H9 (cell line): Measurements from ENCODE around the gene PLEKHA8. TPM values are rescaled to one million over a fixed set of nuclear protein-coding genes. Genes with fewer than 3 reads are reported as not detected.

Experiments
- DNase-seq: peaks from one replicate; pipeline ENCODE4 v3.0.0-alpha.2; 2017
- H2AFZ ChIP-seq: one replicate; pipeline ENCODE4 v1.6.1; 2013; ENCODE audit warnings: mild to moderate bottlenecking, low read length, control low read depth, moderate library complexity
- H2AK5ac ChIP-seq: 2 replicates; pipeline ENCODE4 v1.6.1; 2013; ENCODE audit warnings: low read length, control low read depth, mixed read lengths; ENCODE audit not compliant: insufficient read length
- H2BK120ac ChIP-seq: one replicate; pipeline ENCODE4 v1.6.1; 2013; ENCODE audit warnings: low read depth, mild to moderate bottlenecking, low read length, control low read depth, inconsistent platforms; ENCODE audit not compliant: poor library complexity, severe bottlenecking
- H2BK12ac ChIP-seq: 2 replicates; pipeline ENCODE4 v1.6.1; 2013; ENCODE audit warnings: low read length, control low read depth, mixed read lengths, low read depth; ENCODE audit not compliant: insufficient read length
- H2BK15ac ChIP-seq: 2 replicates; pipeline ENCODE4 v1.6.1; 2013; ENCODE audit warnings: low read depth, low read length, control low read depth
- H2BK20ac ChIP-seq: one replicate; pipeline ENCODE4 v1.6.1; 2013; ENCODE audit warnings: low read depth, mild to moderate bottlenecking, low read length, control low read depth, inconsistent platforms; ENCODE audit not compliant: poor library complexity, severe bottlenecking
- H2BK5ac ChIP-seq: 2 replicates; pipeline ENCODE4 v1.6.1; 2013; ENCODE audit warnings: low read length, control low read depth, mixed read lengths; ENCODE audit not compliant: insufficient read length
- H3K14ac ChIP-seq: 2 replicates; pipeline ENCODE4 v1.6.1; 2013; ENCODE audit warnings: low read length, control low read depth; ENCODE audit not compliant: insufficient read depth
- H3K18ac ChIP-seq: 2 replicates; pipeline ENCODE4 v1.6.1; 2013; ENCODE audit warnings: low read depth, mild to moderate bottlenecking, mixed read lengths, low read length, control low read depth; ENCODE audit not compliant: insufficient read length
- H3K23ac ChIP-seq: 2 replicates; pipeline ENCODE4 v1.6.1; 2013; ENCODE audit warnings: low read length, control low read depth, mixed read lengths, low read depth; ENCODE audit not compliant: insufficient read length
- H3K23me2 ChIP-seq: 2 replicates; pipeline ENCODE4 v1.6.1; 2013; ENCODE audit warnings: low read depth, mild to moderate bottlenecking, mixed read lengths, low read length, control low read depth; ENCODE audit not compliant: insufficient read length, poor library complexity, severe bottlenecking
- H3K27ac ChIP-seq: 2 replicates; pipeline ENCODE4 v1.5.1; 2013; ENCODE audit warnings: low read length, control low read depth, mixed read lengths, low read depth; ENCODE audit not compliant: insufficient read length
- H3K27me3 ChIP-seq: 2 replicates; pipeline ENCODE4 v1.6.1; 2013; ENCODE audit warnings: low read length, control low read depth, inconsistent platforms; ENCODE audit not compliant: insufficient read depth
- H3K4ac ChIP-seq: 2 replicates; pipeline ENCODE4 v1.6.1; 2013; ENCODE audit warnings: low read depth, mild to moderate bottlenecking, control low read depth, inconsistent platforms, low read length, moderate library complexity
- H3K4me1 ChIP-seq: 2 replicates; pipeline ENCODE4 v1.6.1; 2013; ENCODE audit warnings: low read length, control low read depth, inconsistent platforms; ENCODE audit not compliant: insufficient read depth
- H3K4me2 ChIP-seq: 2 replicates; pipeline ENCODE4 v1.6.1; 2013; ENCODE audit warnings: low read length, control low read depth, mixed read lengths; ENCODE audit not compliant: insufficient read length, insufficient read depth
- H3K56ac ChIP-seq: 2 replicates; pipeline ENCODE4 v1.6.1; 2013; ENCODE audit warnings: low read depth, mild to moderate bottlenecking, mixed read lengths, low read length, control low read depth; ENCODE audit not compliant: insufficient read length
- H3K79me1 ChIP-seq: 2 replicates; pipeline ENCODE4 v1.6.1; 2013; ENCODE audit warnings: low read depth, mild to moderate bottlenecking, moderate library complexity, low read length, control low read depth, inconsistent platforms; ENCODE audit not compliant: insufficient read depth, poor library complexity, severe bottlenecking
- H3K79me2 ChIP-seq: 2 replicates; pipeline ENCODE4 v1.6.1; 2013; ENCODE audit warnings: low read length, control low read depth, inconsistent platforms; ENCODE audit not compliant: insufficient read depth
- H3K9ac ChIP-seq: 2 replicates; pipeline ENCODE4 v1.6.1; 2013; ENCODE audit warnings: low read length, control low read depth, mixed read lengths; ENCODE audit not compliant: insufficient read length; ENCODE audit errors: extremely low read depth
- H3K9me3 ChIP-seq: one replicate; pipeline ENCODE4 v1.6.1; 2013; ENCODE audit warnings: low read depth, low read length, inconsistent platforms; ENCODE audit not compliant: control insufficient read depth
- H3T11ph ChIP-seq: one replicate; pipeline ENCODE4 v1.6.1; 2013; ENCODE audit warnings: mild to moderate bottlenecking, low read length, control low read depth, inconsistent platforms
- H4K20me1 ChIP-seq: one replicate; pipeline ENCODE4 v1.6.1; 2013; ENCODE audit not compliant: control insufficient read depth, insufficient read length, insufficient read depth
- H4K5ac ChIP-seq: 2 replicates; pipeline ENCODE4 v1.6.1; 2013; ENCODE audit warnings: low read depth, mild to moderate bottlenecking, mixed read lengths, low read length, control low read depth; ENCODE audit not compliant: insufficient read length
- H4K8ac ChIP-seq: replicated peaks from 2 replicates; pipeline ENCODE4 v1.6.1; 2013; ENCODE audit warnings: low read length, control low read depth, mixed read lengths, low read depth; ENCODE audit not compliant: insufficient read length
- H4K91ac ChIP-seq: 2 replicates; pipeline ENCODE4 v1.6.1; 2013; ENCODE audit warnings: low read depth, mild to moderate bottlenecking, moderate library complexity, mixed read lengths, low read length, control low read depth; ENCODE audit not compliant: insufficient read length
- H3K27ac Mint-ChIP-seq, 3 experiments: 2 replicates in 2 of 3; 3 replicates in 1 of 3; pipeline ENCODE4 v1.8.0; 2020 to 2021; ENCODE audit warnings: mixed read lengths in 3 of 3, mild to moderate bottlenecking in 1 of 3, moderate library complexity in 1 of 3
- H3K27me3 Mint-ChIP-seq: 2 replicates; pipeline ENCODE4 v1.8.0; 2021; ENCODE audit warnings: low read depth, mild to moderate bottlenecking, moderate library complexity, mixed read lengths
- H3K36me3 Mint-ChIP-seq, 3 experiments: 2 replicates in 2 of 3; 3 replicates in 1 of 3; pipeline ENCODE4 v1.8.0; 2020 to 2021; ENCODE audit warnings: low read depth in 3 of 3, mixed read lengths in 3 of 3; ENCODE audit not compliant: insufficient read depth in 1 of 3
- H3K4me1 Mint-ChIP-seq, 2 experiments: 2 replicates each; pipeline ENCODE4 v1.8.0; 2020; ENCODE audit warnings: mixed read lengths in 2 of 2
- H3K4me3 Mint-ChIP-seq, 2 experiments: 2 replicates in 1 of 2; 3 replicates in 1 of 2; pipeline ENCODE4 v1.8.0; 2020 to 2021; ENCODE audit warnings: mild to moderate bottlenecking in 2 of 2, mixed read lengths in 2 of 2, moderate library complexity in 1 of 2
- H3K9me3 Mint-ChIP-seq, 2 experiments: 2 replicates in 1 of 2; 3 replicates in 1 of 2; pipeline ENCODE4 v1.8.0; 2020; ENCODE audit warnings: mild to moderate bottlenecking in 2 of 2, mixed read lengths in 2 of 2, moderate library complexity in 1 of 2
- CTCF ChIP-seq: fragments of 200-600 bp; sonication (generic); conservative IDR thresholded peaks from 3 replicates; pipeline ENCODE4 v1.8.0; 2021; ENCODE audit warnings: antibody characterized with exemption, mild to moderate bottlenecking
- WGBS: extraction: QIAGEN DNeasy Blood & Tissue Kit; methylation state at CpG from one replicate; pipeline ENCODE4 v1.1.7; 2013; ENCODE audit warnings: missing lambda C conversion rate, low lambda C conversion rate, mixed read lengths; ENCODE audit not compliant: insufficient read length; ENCODE audit errors: extremely low coverage; 5-methylcytosine and 5-hydroxymethylcytosine counted together
- total RNA-seq: library from RNA; stranded (reverse); gene quantifications from 2 replicates; pipeline ENCODE4 v1.2.1, GENCODE V29; 2021

Gene PLEKHA8
- total RNA-seq, 1 experiment from 2014 or later = 37.0 TPM

- Mint-ChIP-seq H3K4me3 (no peak overlapping the region), H3K4me1 (no peaks in the 10 kb centered on the region), H3K27ac (no peak overlapping the region), H3K9me3 (peaks cover 17 to 18% of the 10 kb centered on the region in 2 experiments), H3K27me3 (no peaks in the 10 kb centered on the region), H3K36me3 (peaks cover 7 to 22% (median 9%) of the 10 kb centered on the region in 3 experiments)
- Histone ChIP-seq H3K27me3 (no peaks in the 10 kb centered on the region), H3K9ac (no peak overlapping the region), H3K79me2 (no peaks in the 10 kb centered on the region), H3K4me2 (no peak overlapping the region), H2AK5ac (no peak overlapping the region), H3T11ph (no peak overlapping the region), H3K56ac (no peak overlapping the region), H4K20me1 (no peaks in the 10 kb centered on the region), H2AFZ (no peak overlapping the region), H2BK20ac (no peak overlapping the region), H4K8ac (no peak overlapping the region), H3K9me3 (no peaks in the 10 kb centered on the region), H4K91ac (no peak overlapping the region), H3K18ac (no peak overlapping the region), H2BK5ac (no peak overlapping the region), H3K4ac (no peak overlapping the region), H3K4me1 (no peaks in the 10 kb centered on the region), H3K79me1 (no peaks in the 10 kb centered on the region), H3K23ac (no peak overlapping the region), H2BK15ac (no peak overlapping the region), H2BK120ac (no peak overlapping the region), H3K14ac (no peak overlapping the region), H2BK12ac (no peak overlapping the region), H3K23me2 (no peaks in the 10 kb centered on the region), H4K5ac (no peak overlapping the region), H3K27ac (no peak overlapping the region)
- no CpG with 5 or more reads among the region's 34 CpGs for WGBS
- DNase-seq = no peak
- no peak for TF ChIP-seq CTCF
Observed at GRCh38 chr7:30115709-30116297, 87.6 kb downstream of the PLEKHA8 start.
